Progenitor cell of endocrine pancreas (in vitro differentiated cells): Measurements from ENCODE around the gene MTCL1. TPM values are rescaled to one million over a fixed set of nuclear protein-coding genes. Genes with fewer than 3 reads are reported as not detected.

Source experiments
- DNase-seq: peaks from one replicate; pipeline ENCODE4 v3.0.0; 2021; ENCODE audit warnings: low spot score; ENCODE audit not compliant: unreplicated experiment
- H3K27ac Mint-ChIP-seq: 2 replicates; pipeline ENCODE4 v1.8.0; 2021; ENCODE audit warnings: mild to moderate bottlenecking, moderate library complexity, mixed read lengths
- H3K27me3 Mint-ChIP-seq: 2 replicates; pipeline ENCODE4 v1.8.0; 2021; ENCODE audit warnings: mixed read lengths
- H3K36me3 Mint-ChIP-seq: 2 replicates; pipeline ENCODE4 v1.8.0; 2022; ENCODE audit warnings: mixed read lengths; ENCODE audit not compliant: insufficient read depth
- H3K4me1 Mint-ChIP-seq: 2 replicates; pipeline ENCODE4 v1.8.0; 2021; ENCODE audit warnings: low read depth, mixed read lengths
- H3K4me3 Mint-ChIP-seq: 2 replicates; pipeline ENCODE4 v1.8.0; 2021; ENCODE audit warnings: low read depth, mild to moderate bottlenecking, moderate library complexity, mixed read lengths
- H3K9me3 Mint-ChIP-seq: 2 replicates; pipeline ENCODE4 v1.8.0; 2021; ENCODE audit warnings: low read depth, mixed read lengths
- total RNA-seq: library from RNA; stranded (reverse); gene quantifications from 2 replicates; pipeline ENCODE4 v1.2.1, GENCODE V29; 2021
- TF ChIP-seq, protein P1 (sequence below): fragments of 200-600 bp; sonication (generic); IDR thresholded peaks from one replicate; pipeline ENCODE4 v1.5.0; 2021; ENCODE audit warnings: antibody characterized with exemption, mild to moderate bottlenecking; ENCODE audit not compliant: unreplicated experiment

The MTCL1 gene
- total RNA-seq, 1 donor from 2014 or later = 81.5 TPM

DNA sequence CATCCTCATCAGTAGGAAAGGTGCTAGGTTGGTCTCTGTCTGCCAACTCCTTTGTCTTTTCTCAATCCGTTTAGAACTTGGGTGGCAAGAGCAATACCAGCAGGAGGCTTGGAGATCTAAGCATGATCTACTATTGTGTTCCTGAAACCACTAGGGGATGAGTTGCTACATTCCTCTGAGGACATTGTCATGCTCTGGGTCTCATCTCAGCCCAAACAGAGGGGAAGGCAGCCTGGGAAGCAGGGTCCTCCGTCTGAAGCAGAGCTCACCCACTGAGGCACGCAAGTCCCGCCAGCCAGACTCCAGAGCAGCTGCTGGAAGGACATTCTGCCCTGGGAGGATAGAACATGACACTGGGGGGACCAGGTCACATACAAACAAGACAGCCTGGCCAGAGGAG lies 162.9 kb downstream of the MTCL1 start:
- DNase-seq = no peak
- Mint-ChIP-seq H3K9me3 (no peaks in the 10 kb centered on the region), H3K36me3 (no peaks in the 10 kb centered on the region), H3K4me3 (no peak overlapping the region), H3K27ac (no peak overlapping the region), H3K27me3 (peaks cover 8% of the 10 kb centered on the region), H3K4me1 (no peaks in the 10 kb centered on the region)
- TF ChIP-seq, protein P1, sequence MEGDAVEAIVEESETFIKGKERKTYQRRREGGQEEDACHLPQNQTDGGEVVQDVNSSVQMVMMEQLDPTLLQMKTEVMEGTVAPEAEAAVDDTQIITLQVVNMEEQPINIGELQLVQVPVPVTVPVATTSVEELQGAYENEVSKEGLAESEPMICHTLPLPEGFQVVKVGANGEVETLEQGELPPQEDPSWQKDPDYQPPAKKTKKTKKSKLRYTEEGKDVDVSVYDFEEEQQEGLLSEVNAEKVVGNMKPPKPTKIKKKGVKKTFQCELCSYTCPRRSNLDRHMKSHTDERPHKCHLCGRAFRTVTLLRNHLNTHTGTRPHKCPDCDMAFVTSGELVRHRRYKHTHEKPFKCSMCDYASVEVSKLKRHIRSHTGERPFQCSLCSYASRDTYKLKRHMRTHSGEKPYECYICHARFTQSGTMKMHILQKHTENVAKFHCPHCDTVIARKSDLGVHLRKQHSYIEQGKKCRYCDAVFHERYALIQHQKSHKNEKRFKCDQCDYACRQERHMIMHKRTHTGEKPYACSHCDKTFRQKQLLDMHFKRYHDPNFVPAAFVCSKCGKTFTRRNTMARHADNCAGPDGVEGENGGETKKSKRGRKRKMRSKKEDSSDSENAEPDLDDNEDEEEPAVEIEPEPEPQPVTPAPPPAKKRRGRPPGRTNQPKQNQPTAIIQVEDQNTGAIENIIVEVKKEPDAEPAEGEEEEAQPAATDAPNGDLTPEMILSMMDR = no peak

DNA sequence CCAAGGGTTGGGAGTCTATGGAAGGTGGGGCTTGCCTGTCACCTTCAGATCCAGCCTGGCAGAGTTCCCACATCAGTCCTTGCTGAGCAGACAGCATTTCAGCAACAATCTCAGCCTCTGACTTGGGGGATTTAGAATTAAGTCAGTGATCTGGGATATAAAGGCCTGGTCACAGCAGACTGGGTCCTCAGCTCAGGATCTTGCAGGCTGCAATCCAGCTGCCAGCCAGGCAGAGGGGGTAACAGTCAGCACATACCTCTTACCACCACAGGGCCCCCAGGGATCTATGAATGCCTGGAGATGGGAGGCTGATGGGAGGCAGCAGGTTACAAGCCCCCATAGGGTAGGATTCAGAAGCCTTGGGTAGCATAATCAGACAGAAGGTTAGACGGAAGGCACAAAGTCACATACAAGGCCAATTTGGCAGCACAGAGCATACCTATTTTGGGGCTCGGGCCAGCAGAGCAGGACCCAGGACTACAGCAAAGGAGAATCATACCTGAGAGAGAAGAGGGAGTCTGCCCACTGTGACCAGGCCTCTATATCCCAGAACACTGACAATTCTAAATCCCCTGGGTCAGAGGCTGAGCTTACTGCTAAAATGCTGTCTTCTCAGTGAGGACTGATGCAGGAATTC lies 163.5 kb downstream of the MTCL1 start:
- DNase-seq = no peak
- H3K4me3 Mint-ChIP-seq = no peak overlapping the region
- peaks cover 8% of the 10 kb centered on the region for H3K27me3 Mint-ChIP-seq
- no peaks in the 10 kb centered on the region for H3K4me1 Mint-ChIP-seq
- TF ChIP-seq, protein P1 = no peak
- H3K27ac Mint-ChIP-seq = no peak overlapping the region
- H3K9me3 Mint-ChIP-seq = no peaks in the 10 kb centered on the region
- no peaks in the 10 kb centered on the region for H3K36me3 Mint-ChIP-seq

DNA sequence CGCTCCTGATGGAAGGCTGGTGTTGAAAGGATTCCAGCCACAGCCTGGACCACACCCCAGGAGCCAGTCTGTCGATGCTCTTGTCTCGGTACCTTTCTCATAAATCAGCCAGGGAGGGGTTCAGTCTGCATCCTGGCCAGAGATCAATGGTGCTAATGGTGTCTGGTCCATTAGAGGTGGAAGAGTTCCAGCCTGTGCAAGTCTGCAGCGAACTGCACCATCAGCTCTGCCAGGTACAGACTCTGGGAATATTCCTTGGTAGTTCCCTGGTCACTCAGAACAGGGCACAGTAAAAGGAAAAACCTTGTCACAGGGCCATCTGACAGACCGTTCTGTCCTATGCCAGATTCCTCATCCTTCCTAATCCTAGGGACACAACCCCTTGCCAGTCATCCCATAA lies 164.3 kb downstream of the MTCL1 start:
- no peak overlapping the region for H3K27ac Mint-ChIP-seq
- TF ChIP-seq, protein P1 = no peak
- no peak for DNase-seq

GRCh38 chr18:8870528-8870927 lies 165.2 kb downstream of the MTCL1 start:
- no peaks in the 10 kb centered on the region for H3K36me3 Mint-ChIP-seq

More for the DNA sequence above, 164.3 kb downstream of the MTCL1 start:
- no peak overlapping the region for H3K4me3 Mint-ChIP-seq
- H3K4me1 Mint-ChIP-seq = peaks cover 4% of the 10 kb centered on the region
- no peaks in the 10 kb centered on the region for H3K9me3 Mint-ChIP-seq
- H3K36me3 Mint-ChIP-seq = no peaks in the 10 kb centered on the region
- H3K27me3 Mint-ChIP-seq = peaks cover 8% of the 10 kb centered on the region

GRCh38 chr18:8871489-8871888 lies 166.1 kb downstream of the MTCL1 start:
- no peak for DNase-seq
- H3K4me3 Mint-ChIP-seq = no peak overlapping the region
- no peaks in the 10 kb centered on the region for H3K9me3 Mint-ChIP-seq
- TF ChIP-seq, protein P1 = no peak
- peaks cover 8% of the 10 kb centered on the region for H3K27me3 Mint-ChIP-seq
- H3K36me3 Mint-ChIP-seq = no peaks in the 10 kb centered on the region
- H3K4me1 Mint-ChIP-seq = peaks cover 6% of the 10 kb centered on the region
- no peak overlapping the region for H3K27ac Mint-ChIP-seq

More at GRCh38 chr18:8870528-8870927, 165.2 kb downstream of the MTCL1 start:
- Mint-ChIP-seq H3K9me3 (no peaks in the 10 kb centered on the region), H3K4me3 (no peak overlapping the region), H3K27ac (no peak overlapping the region), H3K4me1 (peaks cover 6% of the 10 kb centered on the region), H3K27me3 (peaks cover 8% of the 10 kb centered on the region)
- TF ChIP-seq, protein P1 = no peak
- DNase-seq = no peak
